DND-41 (cell line): ENCODE data around the gene SPATC1L.

Experiments
- ATAC-seq: fragments of 200-7000 bp; cut with Tn5 transposase; 3 replicates; pipeline ENCODE4 v1.9.1; 2021; ENCODE audit warnings: low read depth; ENCODE audit not compliant: insufficient read depth
- DNase-seq: peaks from one replicate; pipeline ENCODE4 v3.0.0-alpha.2; 2020
- H2AFZ ChIP-seq: 2 replicates; pipeline ENCODE4 v1.6.0; 2012; ENCODE audit warnings: low read depth, low read length
- H3K27ac ChIP-seq: 2 replicates; pipeline ENCODE4 v1.5.1; 2012; ENCODE audit warnings: low read length, inconsistent platforms
- H3K27me3 ChIP-seq: fragments of 200-600 bp; sonication (generic); 2 replicates; pipeline ENCODE4 v1.6.0; 2012; ENCODE audit warnings: low read length, mild to moderate bottlenecking, inconsistent platforms; ENCODE audit not compliant: insufficient read depth, poor library complexity
- H3K36me3 ChIP-seq: 2 replicates; pipeline ENCODE4 v1.5.1; 2012; ENCODE audit warnings: low read length, inconsistent platforms; ENCODE audit not compliant: insufficient read depth
- H3K4me1 ChIP-seq: 2 replicates; pipeline ENCODE4 v1.5.1; 2012; ENCODE audit warnings: mild to moderate bottlenecking, low read length; ENCODE audit not compliant: insufficient read depth
- H3K4me2 ChIP-seq: 2 replicates; pipeline ENCODE4 v1.6.0; 2012; ENCODE audit warnings: mild to moderate bottlenecking, moderate library complexity, low read length, inconsistent platforms; ENCODE audit not compliant: insufficient read depth
- H3K4me3 ChIP-seq, 2 experiments: fragments of 200-600 bp in 1 of 2; shearing (Covaris generic) in 1 of 2; 2 replicates each; pipeline ENCODE4 v1.5.1; 2012 to 2016; ENCODE audit warnings: inconsistent platforms in 2 of 2, low read length in 2 of 2, mild to moderate bottlenecking in 2 of 2, low read depth in 1 of 2, moderate library complexity in 1 of 2
- H3K79me2 ChIP-seq: 2 replicates; pipeline ENCODE4 v1.6.0; 2012; ENCODE audit warnings: low read length, inconsistent platforms; ENCODE audit not compliant: insufficient read depth
- H3K9ac ChIP-seq: 2 replicates; pipeline ENCODE4 v1.6.0; 2012; ENCODE audit warnings: low read depth, mild to moderate bottlenecking, inconsistent platforms, low read length, moderate library complexity
- H3K9me3 ChIP-seq: 2 replicates; pipeline ENCODE4 v1.5.1; 2012; ENCODE audit warnings: low read length, moderate library complexity, mild to moderate bottlenecking, inconsistent platforms; ENCODE audit not compliant: insufficient read depth, severe bottlenecking
- H4K20me1 ChIP-seq: 2 replicates; pipeline ENCODE4 v1.6.0; 2012; ENCODE audit warnings: low read length; ENCODE audit not compliant: insufficient read depth
- CTCF ChIP-seq: IDR thresholded peaks from 2 replicates; pipeline ENCODE4 v1.5.1; 2012; ENCODE audit warnings: borderline replicate concordance, low read length, moderate library complexity, mild to moderate bottlenecking; ENCODE audit not compliant: poor library complexity, severe bottlenecking; ENCODE audit errors: extremely low read depth
- EZH2 ChIP-seq: IDR thresholded peaks from 3 replicates; pipeline ENCODE4 v1.6.1; 2012; ENCODE audit warnings: borderline replicate concordance, low read depth, mild to moderate bottlenecking, moderate library complexity, low read length, inconsistent platforms; ENCODE audit not compliant: severe bottlenecking

SPATC1L gene

DNA sequence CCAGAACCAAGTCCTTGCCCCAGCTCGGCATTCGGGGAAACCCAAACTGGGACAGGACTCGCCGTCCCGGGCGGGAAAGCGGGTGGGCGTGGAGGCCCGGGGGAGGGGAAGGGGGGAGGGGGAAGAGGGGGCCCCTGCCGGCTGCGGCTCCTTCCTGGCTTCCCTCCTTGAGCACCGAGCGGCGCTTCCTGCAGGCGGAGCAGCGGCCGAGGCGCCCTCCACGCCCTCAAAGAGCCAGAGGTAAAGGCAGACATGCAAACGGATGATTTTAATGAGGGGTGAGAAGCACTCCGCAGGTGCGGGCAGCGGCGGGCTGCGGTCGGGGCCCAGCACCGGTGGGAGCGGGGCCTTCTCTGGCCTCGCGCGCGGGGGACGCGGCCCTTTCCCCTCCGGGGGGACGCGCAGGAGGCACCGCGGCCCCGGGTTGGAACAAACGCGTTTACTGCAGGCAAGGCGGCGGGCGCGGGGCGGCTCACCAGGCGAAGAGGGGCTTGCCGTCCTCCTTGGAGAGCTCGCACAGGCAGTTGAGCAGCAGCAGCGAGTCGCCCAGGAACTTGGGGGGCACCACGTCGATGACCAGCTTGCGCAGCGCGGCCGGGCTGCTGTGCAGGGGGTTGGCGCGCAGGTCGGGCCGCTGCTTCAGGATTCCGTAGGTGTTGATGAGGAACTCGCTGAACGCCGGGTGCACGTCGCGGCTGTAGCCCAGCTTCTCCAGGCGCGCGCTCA lies 23.2 kb downstream of the SPATC1L start:
- DNase-seq (no peak), ATAC-seq (no peak)
- Histone ChIP-seq H3K4me2 (no peak overlapping the region), H3K27me3 (no peaks in the 10 kb centered on the region), H3K79me2 (no peaks in the 10 kb centered on the region), H3K9ac (no peak overlapping the region), H3K9me3 (peaks cover 3% of the 10 kb centered on the region), H3K4me3 (no peak overlapping the region), H3K27ac (no peak overlapping the region), H4K20me1 (peaks cover under 1% of the 10 kb centered on the region; the same call in 1 of the 2 replicates), H3K4me1 (no peaks in the 10 kb centered on the region), H3K36me3 (no peaks in the 10 kb centered on the region), H2AFZ (no peak overlapping the region)
- TF ChIP-seq EZH2 (no peak), CTCF (no peak)

DNA sequence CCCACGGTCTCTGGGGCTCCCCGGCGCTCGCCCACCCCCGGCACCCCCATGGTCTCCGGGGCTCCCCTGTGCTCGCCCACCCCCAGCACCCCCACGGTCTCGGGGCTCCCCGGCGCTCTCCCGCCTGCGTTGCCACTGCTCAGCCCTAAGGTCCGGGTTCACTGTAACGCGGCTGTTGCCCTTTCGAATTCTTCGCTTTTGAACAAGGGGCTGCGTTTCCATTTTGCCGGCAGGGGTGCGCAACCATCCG lies 23.7 kb downstream of the SPATC1L start:
- no peak for ATAC-seq

GRCh38 chr21:46159841-46160656 lies 24.2 kb downstream of the SPATC1L start:
- H3K27ac ChIP-seq = no peak overlapping the region
- no peak overlapping the region for H3K9ac ChIP-seq
- peaks cover 3% of the 10 kb centered on the region; the same call in 1 of the 2 replicates for H4K20me1 ChIP-seq
- ATAC-seq = no peak
- H3K36me3 ChIP-seq = no peaks in the 10 kb centered on the region
- H3K4me2 ChIP-seq = no peak overlapping the region
- no peak for TF ChIP-seq EZH2
- no peak for TF ChIP-seq CTCF
- H3K4me3 ChIP-seq = no peak overlapping the region
- peaks cover 3% of the 10 kb centered on the region for H3K9me3 ChIP-seq
- H3K79me2 ChIP-seq = no peaks in the 10 kb centered on the region
- no peaks in the 10 kb centered on the region for H3K27me3 ChIP-seq
- no peak overlapping the region for H2AFZ ChIP-seq
- no peak for DNase-seq
- H3K4me1 ChIP-seq = no peaks in the 10 kb centered on the region

More for the DNA sequence above, 23.7 kb downstream of the SPATC1L start:
- Histone ChIP-seq H3K4me2 (no peak overlapping the region), H3K4me3 (no peak overlapping the region), H3K4me1 (no peaks in the 10 kb centered on the region), H3K36me3 (no peaks in the 10 kb centered on the region), H3K9me3 (peaks cover 3% of the 10 kb centered on the region), H2AFZ (no peak overlapping the region), H4K20me1 (peaks cover 3% of the 10 kb centered on the region; the same call in 1 of the 2 replicates), H3K79me2 (no peaks in the 10 kb centered on the region), H3K9ac (no peak overlapping the region), H3K27me3 (no peaks in the 10 kb centered on the region), H3K27ac (no peak overlapping the region)
- DNase-seq = no peak
- no peak for TF ChIP-seq EZH2
- TF ChIP-seq CTCF = no peak
